ENCODE measurements around the gene RNLS. TPM values are rescaled to one million over a fixed set of nuclear protein-coding genes. Genes with fewer than 3 reads are reported as not detected.

The RNLS gene
- total RNA-seq, 1 donor from 2014 or later = 1.7 TPM

DNA sequence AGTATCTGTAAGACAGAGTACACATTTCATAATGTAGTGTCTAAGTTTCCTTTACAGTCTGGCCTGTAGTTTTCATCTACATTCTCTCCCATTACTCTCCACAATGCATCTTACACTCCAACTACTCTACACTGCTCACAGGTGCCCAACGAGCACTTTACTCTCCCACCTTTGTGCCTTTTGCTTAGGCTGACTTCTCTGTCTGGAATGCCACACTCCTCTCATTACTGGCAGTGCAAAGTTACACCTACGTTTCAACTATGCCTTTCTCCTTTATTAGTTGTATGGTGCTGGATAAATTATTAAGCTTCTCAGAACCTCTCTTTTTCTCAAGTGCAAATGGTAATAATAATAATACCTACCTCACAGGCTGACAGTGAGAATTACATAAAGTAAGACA, 70.5 kb downstream of the RNLS start:
- Mint-ChIP-seq H3K9me3 (ENCODE audit: unreplicated experiment) (no peaks in the 10 kb centered on the region), H3K4me3 (ENCODE audit: unreplicated experiment) (no peak overlapping the region), H3K36me3 (ENCODE audit: unreplicated experiment) (no peaks in the 10 kb centered on the region), H3K4me1 (ENCODE audit: unreplicated experiment) (no peaks in the 10 kb centered on the region), H3K27ac (ENCODE audit: unreplicated experiment) (no peak overlapping the region), H3K27me3 (ENCODE audit: unreplicated experiment) (peaks cover 2% of the 10 kb centered on the region)
- TF ChIP-seq, protein P1, sequence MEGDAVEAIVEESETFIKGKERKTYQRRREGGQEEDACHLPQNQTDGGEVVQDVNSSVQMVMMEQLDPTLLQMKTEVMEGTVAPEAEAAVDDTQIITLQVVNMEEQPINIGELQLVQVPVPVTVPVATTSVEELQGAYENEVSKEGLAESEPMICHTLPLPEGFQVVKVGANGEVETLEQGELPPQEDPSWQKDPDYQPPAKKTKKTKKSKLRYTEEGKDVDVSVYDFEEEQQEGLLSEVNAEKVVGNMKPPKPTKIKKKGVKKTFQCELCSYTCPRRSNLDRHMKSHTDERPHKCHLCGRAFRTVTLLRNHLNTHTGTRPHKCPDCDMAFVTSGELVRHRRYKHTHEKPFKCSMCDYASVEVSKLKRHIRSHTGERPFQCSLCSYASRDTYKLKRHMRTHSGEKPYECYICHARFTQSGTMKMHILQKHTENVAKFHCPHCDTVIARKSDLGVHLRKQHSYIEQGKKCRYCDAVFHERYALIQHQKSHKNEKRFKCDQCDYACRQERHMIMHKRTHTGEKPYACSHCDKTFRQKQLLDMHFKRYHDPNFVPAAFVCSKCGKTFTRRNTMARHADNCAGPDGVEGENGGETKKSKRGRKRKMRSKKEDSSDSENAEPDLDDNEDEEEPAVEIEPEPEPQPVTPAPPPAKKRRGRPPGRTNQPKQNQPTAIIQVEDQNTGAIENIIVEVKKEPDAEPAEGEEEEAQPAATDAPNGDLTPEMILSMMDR (IDR thresholded peaks at IDR 0.05) = no peak
- no peak for DNase-seq (ENCODE audit: extremely low spot score, unreplicated experiment)

DNA sequence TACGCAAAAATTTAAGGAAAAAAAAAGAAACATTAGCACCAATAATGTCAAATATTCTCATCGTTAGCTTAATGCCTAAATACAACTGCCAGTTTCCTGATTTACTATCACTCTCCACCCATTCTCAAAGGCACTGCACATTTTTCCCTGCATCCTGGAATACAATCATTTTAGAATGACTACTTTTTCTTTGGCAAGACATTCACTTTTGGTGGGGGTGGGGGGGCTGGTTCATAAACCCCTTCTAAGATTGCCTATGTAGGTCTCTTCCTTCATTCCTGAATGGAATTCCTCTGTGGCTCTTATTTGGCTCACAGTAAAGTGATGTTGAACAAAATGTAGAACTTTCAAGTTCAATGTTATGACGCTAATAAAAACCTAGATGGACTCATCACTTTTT, 74.3 kb downstream of the RNLS start:
- TF ChIP-seq, protein P1 (IDR thresholded peaks at IDR 0.05) = no peak
- Mint-ChIP-seq H3K4me1 (ENCODE audit: unreplicated experiment) (no peaks in the 10 kb centered on the region), H3K4me3 (ENCODE audit: unreplicated experiment) (no peak overlapping the region), H3K9me3 (ENCODE audit: unreplicated experiment) (no peaks in the 10 kb centered on the region), H3K27me3 (ENCODE audit: unreplicated experiment) (peaks cover 14% of the 10 kb centered on the region), H3K36me3 (ENCODE audit: unreplicated experiment) (no peaks in the 10 kb centered on the region), H3K27ac (ENCODE audit: unreplicated experiment) (no peak overlapping the region)
- DNase-seq (ENCODE audit: extremely low spot score, unreplicated experiment) = no peak

DNA sequence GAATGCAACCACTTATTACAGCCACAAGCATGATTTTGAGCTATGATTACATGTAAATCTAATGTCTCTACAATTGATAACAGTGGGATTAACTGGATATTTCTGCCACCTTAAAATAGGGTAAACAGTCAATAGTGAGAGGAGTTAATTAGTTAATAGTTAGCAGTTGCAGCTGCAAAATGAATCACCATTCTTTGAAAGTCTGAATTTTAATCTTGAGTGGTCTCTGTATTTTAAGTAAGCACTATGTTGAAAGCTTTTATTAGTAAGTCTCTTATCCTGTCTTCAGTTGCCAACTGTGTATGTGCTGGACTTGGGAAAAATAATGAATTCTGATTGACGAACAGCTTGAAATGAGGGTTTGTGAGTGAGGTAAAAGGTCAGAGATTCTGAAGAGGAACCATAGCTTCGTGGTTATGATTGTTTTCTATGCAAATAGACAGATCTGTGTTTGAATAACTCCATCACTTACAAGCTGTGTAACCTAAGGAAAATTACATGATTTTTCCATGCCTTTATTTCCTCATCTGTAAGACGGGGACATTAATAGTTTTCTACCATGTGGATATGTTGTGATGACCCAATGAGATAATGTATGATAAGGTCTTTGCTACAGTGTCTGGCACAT, 75.2 kb downstream of the RNLS start:
- Mint-ChIP-seq H3K4me1 (ENCODE audit: unreplicated experiment) (no peaks in the 10 kb centered on the region), H3K27me3 (ENCODE audit: unreplicated experiment) (peaks cover 18% of the 10 kb centered on the region), H3K9me3 (ENCODE audit: unreplicated experiment) (no peaks in the 10 kb centered on the region), H3K4me3 (ENCODE audit: unreplicated experiment) (no peak overlapping the region), H3K36me3 (ENCODE audit: unreplicated experiment) (no peaks in the 10 kb centered on the region), H3K27ac (ENCODE audit: unreplicated experiment) (no peak overlapping the region)
- no peak for DNase-seq (ENCODE audit: extremely low spot score, unreplicated experiment)
- TF ChIP-seq, protein P1 (IDR thresholded peaks at IDR 0.05) = no peak

DNA sequence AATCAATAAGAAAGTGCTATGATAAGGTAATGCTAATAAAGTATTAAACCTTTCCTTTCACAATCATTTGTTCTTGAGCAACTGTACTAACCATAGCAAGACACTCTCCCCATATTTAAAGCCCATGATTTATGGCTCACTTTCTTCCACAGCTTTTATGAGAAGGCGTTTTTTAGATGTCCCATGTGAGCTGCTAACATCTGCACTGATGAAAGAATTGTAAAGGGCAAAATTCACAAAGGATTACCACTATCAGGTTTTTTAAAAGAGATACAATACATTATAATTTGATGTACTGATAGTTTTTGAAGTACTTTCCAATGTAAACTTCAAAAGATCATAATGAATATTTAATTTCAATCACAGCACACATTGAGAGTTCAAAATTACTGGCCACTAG, 75.7 kb downstream of the RNLS start:
- Mint-ChIP-seq H3K4me3 (ENCODE audit: unreplicated experiment) (no peak overlapping the region), H3K27me3 (ENCODE audit: unreplicated experiment) (peaks cover 18% of the 10 kb centered on the region), H3K27ac (ENCODE audit: unreplicated experiment) (no peak overlapping the region), H3K9me3 (ENCODE audit: unreplicated experiment) (no peaks in the 10 kb centered on the region), H3K36me3 (ENCODE audit: unreplicated experiment) (no peaks in the 10 kb centered on the region), H3K4me1 (ENCODE audit: unreplicated experiment) (no peaks in the 10 kb centered on the region)
- DNase-seq (ENCODE audit: extremely low spot score, unreplicated experiment) = no peak
- TF ChIP-seq, protein P1 (IDR thresholded peaks at IDR 0.05) = no peak

DNA sequence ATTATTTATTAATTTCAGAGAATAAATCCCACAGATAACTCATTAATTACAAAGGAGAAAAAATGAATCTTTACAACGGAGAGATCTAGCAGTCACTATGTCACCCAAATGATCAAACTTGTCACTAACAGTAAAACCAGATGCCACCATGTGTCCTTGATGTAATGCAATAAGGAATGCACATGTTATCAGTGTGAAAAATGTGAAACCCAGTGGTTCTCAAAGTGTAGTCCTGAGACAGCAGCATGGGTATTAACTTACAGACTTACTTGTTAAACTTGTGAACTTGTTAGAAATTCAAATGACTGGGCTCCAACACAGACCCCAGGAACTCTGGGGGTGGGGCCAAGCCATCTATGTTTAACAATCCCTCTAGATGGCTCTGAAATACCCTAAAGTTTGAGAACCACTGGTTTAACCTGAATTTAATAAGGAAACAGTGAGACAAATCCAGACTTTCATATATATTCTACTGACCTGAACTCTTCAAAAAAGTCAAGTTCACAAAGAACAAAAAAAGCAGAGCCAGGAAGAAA, 77.4 kb downstream of the RNLS start:
- TF ChIP-seq, protein P1 (IDR thresholded peaks at IDR 0.05) = no peak
- H3K4me3 Mint-ChIP-seq (ENCODE audit: unreplicated experiment) = no peak overlapping the region
- H3K27me3 Mint-ChIP-seq (ENCODE audit: unreplicated experiment) = peaks cover 27% of the 10 kb centered on the region
- no peaks in the 10 kb centered on the region for H3K4me1 Mint-ChIP-seq (ENCODE audit: unreplicated experiment)
- no peak for DNase-seq (ENCODE audit: extremely low spot score, unreplicated experiment)
- H3K27ac Mint-ChIP-seq (ENCODE audit: unreplicated experiment) = no peak overlapping the region
- H3K9me3 Mint-ChIP-seq (ENCODE audit: unreplicated experiment) = no peaks in the 10 kb centered on the region
- H3K36me3 Mint-ChIP-seq (ENCODE audit: unreplicated experiment) = no peaks in the 10 kb centered on the region

Data from osteocyte (in vitro differentiated cells).